SK-N-SH (cell line): Measurements from ENCODE around the gene DUSP1.

Experiments
- EP300 ChIP-seq, 2 experiments: IDR thresholded peaks; 2 replicates each; pipeline versions ENCODE4 v1.4.0 to v1.6.1; 2012; ENCODE audit warnings: borderline replicate concordance in 1 of 2, low read depth in 1 of 2, low read length in 1 of 2
- FOXJ3 ChIP-seq: sonication (generic); formaldehyde crosslinking; IDR thresholded peaks from 2 replicates; pipeline ENCODE4 v1.5.1; 2020; ENCODE audit warnings: mild to moderate bottlenecking, missing genetic modification reagents
- JUND ChIP-seq: IDR thresholded peaks from 2 replicates; pipeline ENCODE4 v1.4.0; 2012
- MEF2A ChIP-seq: IDR thresholded peaks from 2 replicates; pipeline ENCODE4 v1.4.0; 2012; ENCODE audit warnings: low read depth, borderline replicate concordance
- NRF1 ChIP-seq: IDR thresholded peaks from 2 replicates; pipeline ENCODE4 v1.6.1; 2012; ENCODE audit warnings: low read depth, mild to moderate bottlenecking, low read length
- POLR2AphosphoS5 ChIP-seq: IDR thresholded peaks from 2 replicates; pipeline ENCODE4 v1.6.1; 2012; ENCODE audit warnings: low read depth, low read length
- RCOR1 ChIP-seq: fragments of 150-350 bp; IDR thresholded peaks from 2 replicates; pipeline ENCODE4 v1.6.1; 2017; ENCODE audit warnings: antibody characterized with exemption, low read length
- SIN3A ChIP-seq: IDR thresholded peaks from 2 replicates; pipeline ENCODE4 v1.6.1; 2012; ENCODE audit warnings: low read depth, mild to moderate bottlenecking, low read length, moderate library complexity, borderline replicate concordance
- YY1 ChIP-seq: IDR thresholded peaks from 2 replicates; pipeline ENCODE4 v1.4.0; 2012; ENCODE audit warnings: low read depth, mild to moderate bottlenecking
- TF ChIP-seq, protein P1 (sequence below): fragments of 200-600 bp; sonication (generic); IDR thresholded peaks from 2 replicates; pipeline ENCODE4 v1.6.1; 2017; ENCODE audit warnings: antibody characterized with exemption, mild to moderate bottlenecking, moderate library complexity
- TF ChIP-seq, protein P2 (sequence below): IDR thresholded peaks from 2 replicates; pipeline ENCODE4 v1.4.0; 2012; ENCODE audit warnings: low read depth, borderline replicate concordance
- TF ChIP-seq, protein P3 (sequence below): IDR thresholded peaks from 2 replicates; pipeline ENCODE4 v1.4.0; 2012; ENCODE audit warnings: low read depth

DNA sequence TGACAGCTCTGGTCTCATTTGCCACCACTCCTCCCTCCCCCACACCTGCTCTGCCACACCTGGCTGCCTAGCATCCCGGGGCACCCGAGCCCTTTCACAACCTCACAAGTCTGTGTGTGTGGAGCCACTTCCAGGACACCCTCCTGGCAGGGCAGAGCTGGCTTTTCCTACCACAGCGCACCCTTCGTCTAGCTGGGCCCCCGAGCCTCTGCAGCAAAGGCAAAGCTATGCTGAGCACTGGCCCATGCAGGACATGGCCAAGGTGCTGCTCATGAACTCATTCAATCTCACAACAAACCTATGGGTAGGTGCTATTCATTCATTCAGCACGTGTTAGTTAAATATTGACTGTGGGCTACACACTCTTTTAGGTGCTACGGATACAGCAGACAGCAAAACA lies 43.4 kb downstream of the DUSP1 start:
- TF ChIP-seq, protein P1, sequence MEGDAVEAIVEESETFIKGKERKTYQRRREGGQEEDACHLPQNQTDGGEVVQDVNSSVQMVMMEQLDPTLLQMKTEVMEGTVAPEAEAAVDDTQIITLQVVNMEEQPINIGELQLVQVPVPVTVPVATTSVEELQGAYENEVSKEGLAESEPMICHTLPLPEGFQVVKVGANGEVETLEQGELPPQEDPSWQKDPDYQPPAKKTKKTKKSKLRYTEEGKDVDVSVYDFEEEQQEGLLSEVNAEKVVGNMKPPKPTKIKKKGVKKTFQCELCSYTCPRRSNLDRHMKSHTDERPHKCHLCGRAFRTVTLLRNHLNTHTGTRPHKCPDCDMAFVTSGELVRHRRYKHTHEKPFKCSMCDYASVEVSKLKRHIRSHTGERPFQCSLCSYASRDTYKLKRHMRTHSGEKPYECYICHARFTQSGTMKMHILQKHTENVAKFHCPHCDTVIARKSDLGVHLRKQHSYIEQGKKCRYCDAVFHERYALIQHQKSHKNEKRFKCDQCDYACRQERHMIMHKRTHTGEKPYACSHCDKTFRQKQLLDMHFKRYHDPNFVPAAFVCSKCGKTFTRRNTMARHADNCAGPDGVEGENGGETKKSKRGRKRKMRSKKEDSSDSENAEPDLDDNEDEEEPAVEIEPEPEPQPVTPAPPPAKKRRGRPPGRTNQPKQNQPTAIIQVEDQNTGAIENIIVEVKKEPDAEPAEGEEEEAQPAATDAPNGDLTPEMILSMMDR, result no peak
- TF ChIP-seq YY1 (no peak), EP300 (IDR thresholded peaks at IDR 0.05; ENCODE audit: borderline replicate concordance in 1 of 2, low read depth in 1 of 2, low read length in 1 of 2) (no peak), POLR2AphosphoS5 (no peak), MEF2A (no peak), NRF1 (no peak), FOXJ3 (no peak), SIN3A (no peak), RCOR1 (no peak), JUND (no peak)
- TF ChIP-seq, protein P2, sequence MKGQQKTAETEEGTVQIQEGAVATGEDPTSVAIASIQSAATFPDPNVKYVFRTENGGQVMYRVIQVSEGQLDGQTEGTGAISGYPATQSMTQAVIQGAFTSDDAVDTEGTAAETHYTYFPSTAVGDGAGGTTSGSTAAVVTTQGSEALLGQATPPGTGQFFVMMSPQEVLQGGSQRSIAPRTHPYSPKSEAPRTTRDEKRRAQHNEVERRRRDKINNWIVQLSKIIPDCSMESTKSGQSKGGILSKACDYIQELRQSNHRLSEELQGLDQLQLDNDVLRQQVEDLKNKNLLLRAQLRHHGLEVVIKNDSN, result no peak
- TF ChIP-seq, protein P3, sequence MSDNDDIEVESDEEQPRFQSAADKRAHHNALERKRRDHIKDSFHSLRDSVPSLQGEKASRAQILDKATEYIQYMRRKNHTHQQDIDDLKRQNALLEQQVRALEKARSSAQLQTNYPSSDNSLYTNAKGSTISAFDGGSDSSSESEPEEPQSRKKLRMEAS, result no peak
